Mucosa of rectum (tissue), 2 donors: ENCODE measurements around the gene IGSF21.

ENCODE experiments used
- H3K27ac ChIP-seq, 2 donors: one replicate each; pipeline ENCODE4 v1.7.0; 2013; ENCODE audit warnings: inconsistent platforms in 2 of 2, low read depth in 2 of 2, low read length in 2 of 2
- H3K27me3 ChIP-seq, 2 donors: one replicate each; pipeline ENCODE4 v1.7.0; 2013; ENCODE audit warnings: low read length in 2 of 2; ENCODE audit not compliant: control insufficient read depth in 2 of 2, insufficient read depth in 2 of 2
- H3K36me3 ChIP-seq, 2 donors: one replicate each; pipeline ENCODE4 v1.7.0; 2013; ENCODE audit warnings: low read length in 2 of 2; ENCODE audit not compliant: control insufficient read depth in 2 of 2, insufficient read depth in 2 of 2
- H3K4me1 ChIP-seq, 2 donors: one replicate each; pipeline ENCODE4 v1.7.0; 2013; ENCODE audit warnings: low read length in 2 of 2, mild to moderate bottlenecking in 1 of 2; ENCODE audit not compliant: control insufficient read depth in 2 of 2, insufficient read depth in 2 of 2
- H3K4me3 ChIP-seq, 2 donors: one replicate each; pipeline ENCODE4 v1.7.0; 2013; ENCODE audit warnings: low read length in 2 of 2
- H3K9ac ChIP-seq, 2 donors: one replicate each; pipeline ENCODE4 v1.7.0; 2013; ENCODE audit warnings: low read length in 2 of 2, low read depth in 1 of 2, mild to moderate bottlenecking in 1 of 2
- H3K9me3 ChIP-seq, 2 donors: one replicate each; pipeline ENCODE4 v1.7.0; 2013; ENCODE audit warnings: low read length in 2 of 2; ENCODE audit not compliant: control insufficient read depth in 2 of 2
- donor health status: healthy.
- donor health status: Normal muscosa, but diverticular disease.

The IGSF21 gene

GRCh38 chr1:18170444-18170843, 62.8 kb downstream of the IGSF21 start:
- H3K9ac ChIP-seq = no peak overlapping the region
- H3K27ac ChIP-seq = no peak overlapping the region
- H3K27me3 ChIP-seq = peaks cover 0 to 12% of the 10 kb centered on the region in 2 donors
- no peaks in the 10 kb centered on the region for H3K36me3 ChIP-seq
- no peaks in the 10 kb centered on the region for H3K4me1 ChIP-seq
- no peaks in the 10 kb centered on the region for H3K9me3 ChIP-seq
- no peak overlapping the region for H3K4me3 ChIP-seq

DNA sequence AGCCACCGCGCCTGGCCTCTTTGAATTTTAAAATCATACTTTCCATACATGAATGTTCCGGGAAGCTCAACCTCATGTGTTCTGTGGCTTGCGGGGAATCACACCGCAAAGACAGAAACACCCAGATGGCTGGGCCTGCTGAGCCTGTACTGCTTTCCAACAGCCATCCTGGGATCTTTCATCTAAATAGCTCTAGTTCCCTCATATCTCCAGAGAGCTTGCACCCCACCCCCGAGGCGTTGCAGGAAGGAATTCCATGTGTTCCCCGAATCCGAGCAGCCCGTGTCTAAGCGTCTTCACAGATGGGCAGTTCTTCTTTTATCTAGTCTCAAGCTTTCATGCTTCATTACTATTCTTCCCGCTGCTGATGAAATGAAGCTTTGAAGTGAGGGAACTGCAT, 66.4 kb downstream of the IGSF21 start:
- Histone ChIP-seq H3K4me1 (no peaks in the 10 kb centered on the region), H3K36me3 (no peaks in the 10 kb centered on the region), H3K9ac (no peak overlapping the region), H3K4me3 (no peak overlapping the region), H3K27me3 (peaks cover 4 to 13% of the 10 kb centered on the region in 2 donors), H3K9me3 (no peaks in the 10 kb centered on the region), H3K27ac (no peak overlapping the region)

- Histone ChIP-seq H3K9me3 (no peaks in the 10 kb centered on the region), H3K4me3 (no peak overlapping the region), H3K9ac (no peak overlapping the region), H3K4me1 (no peaks in the 10 kb centered on the region), H3K36me3 (no peaks in the 10 kb centered on the region), H3K27me3 (peaks cover 4 to 13% of the 10 kb centered on the region in 2 donors), H3K27ac (no peak overlapping the region)
These were observed 67.5 kb downstream of the IGSF21 start for GRCh38 chr1:18175051-18175450.

GRCh38 chr1:18175530-18176377, 68.2 kb downstream of the IGSF21 start:
- Histone ChIP-seq H3K27ac (no peak overlapping the region), H3K27me3 (peaks cover 4 to 11% of the 10 kb centered on the region in 2 donors), H3K4me3 (no peak overlapping the region), H3K9ac (no peak overlapping the region), H3K4me1 (no peaks in the 10 kb centered on the region), H3K9me3 (no peaks in the 10 kb centered on the region), H3K36me3 (no peaks in the 10 kb centered on the region)

GRCh38 chr1:18176619-18177018, 69.0 kb downstream of the IGSF21 start:
- H3K9me3 ChIP-seq = no peaks in the 10 kb centered on the region
- H3K4me1 ChIP-seq = no peaks in the 10 kb centered on the region
- no peak overlapping the region for H3K4me3 ChIP-seq
- H3K36me3 ChIP-seq = no peaks in the 10 kb centered on the region
- no peak overlapping the region for H3K27ac ChIP-seq
- no peak overlapping the region for H3K9ac ChIP-seq
- peaks cover 4 to 10% of the 10 kb centered on the region in 2 donors for H3K27me3 ChIP-seq

DNA sequence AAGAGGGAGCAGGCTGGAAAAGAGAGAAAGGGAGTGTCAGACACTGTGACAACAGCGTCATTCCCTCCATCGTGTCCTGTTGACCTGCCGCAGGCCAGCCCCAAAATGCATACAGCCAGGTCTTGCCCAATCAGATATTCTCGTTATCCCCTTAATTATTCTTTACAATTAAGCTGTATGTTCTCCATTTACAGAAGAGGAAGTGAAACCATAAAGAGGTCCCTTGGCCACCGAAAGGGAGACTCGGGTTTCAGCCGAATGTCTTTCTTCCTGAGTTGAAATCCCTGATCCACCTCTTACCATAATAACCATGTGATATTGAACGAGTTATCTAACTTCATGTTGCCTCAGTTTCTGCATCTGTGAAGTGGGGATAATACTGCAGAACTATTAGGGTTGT, 70.5 kb downstream of the IGSF21 start:
- Histone ChIP-seq H3K27ac (no peak overlapping the region), H3K27me3 (peaks cover 4 to 10% of the 10 kb centered on the region in 2 donors), H3K9me3 (no peaks in the 10 kb centered on the region), H3K4me1 (no peaks in the 10 kb centered on the region), H3K4me3 (no peak overlapping the region), H3K36me3 (no peaks in the 10 kb centered on the region), H3K9ac (no peak overlapping the region)

- H3K27me3 ChIP-seq = peaks cover 4 to 10% of the 10 kb centered on the region in 2 donors
- H3K9ac ChIP-seq = no peak overlapping the region
- no peaks in the 10 kb centered on the region for H3K36me3 ChIP-seq
- H3K4me3 ChIP-seq = no peak overlapping the region
- H3K27ac ChIP-seq = no peak overlapping the region
- H3K9me3 ChIP-seq = no peaks in the 10 kb centered on the region
- no peaks in the 10 kb centered on the region for H3K4me1 ChIP-seq
These were observed 71.4 kb downstream of the IGSF21 start for GRCh38 chr1:18179009-18179408.

GRCh38 chr1:18182398-18183160, 75.0 kb downstream of the IGSF21 start:
- Histone ChIP-seq H3K36me3 (no peaks in the 10 kb centered on the region), H3K9me3 (no peaks in the 10 kb centered on the region), H3K4me3 (no peak overlapping the region), H3K27ac (no peak overlapping the region), H3K27me3 (peaks cover 1 to 6% of the 10 kb centered on the region in 2 donors), H3K4me1 (no peaks in the 10 kb centered on the region), H3K9ac (no peak overlapping the region)

DNA sequence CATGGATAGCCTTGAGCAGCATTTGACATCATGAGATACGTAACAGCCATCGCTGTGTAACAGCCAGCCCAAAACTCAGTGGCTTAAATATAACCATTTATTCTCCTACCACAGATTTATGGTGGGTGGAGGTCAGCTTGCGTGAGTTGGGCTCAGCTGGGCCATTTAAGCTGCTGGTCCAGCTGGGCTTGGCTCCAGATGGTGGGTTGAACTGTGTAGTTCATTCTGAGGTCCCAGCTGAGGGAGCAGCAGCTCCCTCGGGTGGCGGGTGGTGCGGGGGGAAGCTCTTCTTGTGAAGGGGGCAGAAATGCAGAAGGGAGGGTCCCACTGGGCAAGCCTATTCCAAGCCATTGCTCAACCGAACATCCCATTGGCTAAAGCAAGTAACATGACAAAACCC, 75.9 kb downstream of the IGSF21 start:
- Histone ChIP-seq H3K36me3 (no peaks in the 10 kb centered on the region), H3K4me3 (no peak overlapping the region), H3K9me3 (no peaks in the 10 kb centered on the region), H3K9ac (no peak overlapping the region), H3K27ac (no peak overlapping the region), H3K27me3 (peaks cover 0 to 1% of the 10 kb centered on the region in 2 donors), H3K4me1 (no peaks in the 10 kb centered on the region)

DNA sequence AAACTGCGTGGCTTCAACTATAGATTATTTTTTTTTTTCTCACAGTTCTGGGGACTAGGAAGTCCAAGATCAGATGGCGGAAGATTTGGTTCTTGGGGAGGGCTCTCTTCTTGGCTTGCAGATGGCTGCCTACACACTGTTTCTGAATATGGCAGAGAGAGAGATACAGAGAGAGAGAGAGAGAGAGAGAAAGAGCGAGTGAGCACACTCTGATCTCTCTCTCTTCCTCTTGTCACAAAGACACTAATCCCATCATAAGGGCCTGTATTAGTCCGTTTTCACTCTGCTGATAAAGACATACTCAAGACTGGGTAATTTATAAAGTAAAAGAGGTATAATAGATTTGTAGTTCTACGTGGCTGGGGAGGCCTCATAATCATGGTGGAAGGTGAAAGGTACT, 79.5 kb downstream of the IGSF21 start:
- Histone ChIP-seq H3K27me3 (peaks cover 0 to 5% of the 10 kb centered on the region in 2 donors), H3K27ac (no peak overlapping the region), H3K4me3 (no peak overlapping the region)

More for the DNA sequence above, 79.5 kb downstream of the IGSF21 start:
- H3K9ac ChIP-seq = no peak overlapping the region
- H3K4me1 ChIP-seq = no peaks in the 10 kb centered on the region
- H3K36me3 ChIP-seq = no peaks in the 10 kb centered on the region
- no peaks in the 10 kb centered on the region for H3K9me3 ChIP-seq
